Activated CD4-positive, alpha-beta T cell treated with anti-CD3 and anti-CD28 coated beads for 24 hours (primary cell): ENCODE data around the gene HOXC9.

Experiments
- DNase-seq, 2 donors: peaks; one replicate each; pipeline ENCODE4 v3.0.0-alpha.2; 2020; ENCODE audit warnings: low read depth in 2 of 2

The HOXC9 gene

DNA sequence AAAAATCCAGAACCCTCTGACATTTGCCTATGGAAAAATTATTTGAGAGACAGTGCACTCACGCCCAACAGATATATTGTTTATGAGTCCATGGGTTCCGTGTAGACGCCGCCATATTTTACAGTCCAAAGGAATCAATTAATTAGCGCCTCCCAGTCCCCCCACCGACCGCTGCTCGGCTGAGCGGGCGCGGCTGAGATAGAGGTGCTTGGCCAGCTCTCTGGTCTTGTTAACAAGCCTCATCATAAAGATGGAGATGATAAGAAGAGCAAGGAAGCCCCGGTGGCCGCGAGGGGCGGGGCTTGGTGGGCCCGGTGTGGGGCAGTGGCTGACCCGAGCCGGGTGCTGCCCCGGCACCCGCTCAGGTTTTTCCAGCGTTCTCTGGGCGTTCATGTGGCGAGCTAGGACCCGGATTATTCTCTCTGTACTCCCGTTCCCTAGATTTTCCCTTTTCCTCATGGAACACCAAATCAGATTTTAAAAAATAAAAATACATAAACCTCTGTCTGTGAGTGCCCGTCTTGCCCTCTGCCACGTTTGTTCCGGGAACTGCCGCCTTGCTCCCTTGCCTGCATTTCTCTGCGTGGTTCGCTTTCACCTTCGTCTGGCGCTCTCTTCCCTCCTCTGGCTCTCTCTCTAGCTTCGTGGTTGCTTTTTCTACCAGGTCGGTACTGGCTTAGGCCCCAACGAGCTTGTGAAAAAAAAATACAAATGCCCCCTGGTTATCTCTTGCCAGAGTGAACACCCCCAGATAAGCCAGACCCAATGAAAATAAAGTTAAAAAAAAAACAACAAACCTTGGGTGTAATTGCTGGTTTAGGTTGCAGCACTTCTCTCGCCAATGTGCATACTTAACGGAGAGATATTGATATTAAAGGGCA is 36.3 kb upstream of the HOXC9 start:
- no peak for DNase-seq

DNA sequence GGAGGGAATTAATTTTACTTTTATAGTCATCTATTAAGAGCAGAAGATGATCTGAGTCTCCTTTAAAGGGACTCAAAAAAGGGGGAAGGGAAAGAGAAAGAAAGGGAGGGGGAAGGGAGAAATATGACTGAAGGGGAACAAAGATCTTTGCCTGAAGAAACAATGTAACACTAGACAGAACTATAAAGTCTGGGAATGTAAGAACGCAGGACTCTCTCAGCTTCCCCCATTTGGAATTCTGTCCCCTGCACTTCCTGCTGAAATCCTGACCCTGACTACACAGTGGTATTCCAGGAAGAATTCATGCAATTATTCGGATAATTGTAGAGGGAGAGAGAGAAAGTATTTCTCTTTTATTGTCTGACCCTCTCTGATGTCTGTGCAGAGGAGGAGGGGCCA is 35.6 kb upstream of the HOXC9 start:
- no peak for DNase-seq

DNA sequence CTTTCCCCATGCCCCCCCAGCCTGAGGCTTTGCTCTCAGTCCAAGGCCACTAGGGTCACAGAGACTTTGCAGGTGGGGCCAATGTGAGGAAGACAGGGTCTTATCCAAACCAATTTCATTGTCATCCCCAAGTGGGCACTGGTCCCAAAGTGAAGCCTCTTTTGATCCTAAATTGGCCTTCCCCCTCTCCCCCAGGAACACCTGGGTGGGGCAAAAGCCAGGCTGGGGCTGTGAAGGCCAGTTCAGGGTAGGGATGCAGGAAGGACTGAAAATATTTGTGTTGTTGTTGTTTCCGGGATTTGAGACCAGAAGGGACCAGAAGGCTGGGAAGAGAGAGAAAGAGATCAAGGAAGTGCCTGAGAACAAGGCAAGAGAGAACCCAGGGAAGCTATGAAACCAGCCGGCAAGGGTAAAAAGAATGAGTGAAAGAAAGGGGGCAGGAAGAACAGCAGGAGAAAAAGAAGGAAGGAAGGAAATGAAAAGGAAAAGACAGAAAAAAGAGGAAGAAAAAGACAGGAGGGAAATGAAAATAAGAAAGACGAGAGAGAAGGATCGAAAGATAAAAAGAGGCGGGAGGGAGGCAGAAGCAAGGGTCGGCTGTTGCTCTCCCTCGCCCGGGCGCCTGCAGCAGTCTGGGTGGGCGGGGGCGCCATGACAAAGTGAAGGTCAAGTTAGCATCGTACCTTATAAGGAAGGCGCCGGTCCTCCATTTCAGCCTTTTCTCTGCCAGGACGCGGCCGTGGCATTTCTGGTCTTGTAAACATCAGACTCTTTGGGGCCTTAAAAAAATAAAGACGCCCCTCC is 34.5 kb upstream of the HOXC9 start:
- DNase-seq = no peak

DNA sequence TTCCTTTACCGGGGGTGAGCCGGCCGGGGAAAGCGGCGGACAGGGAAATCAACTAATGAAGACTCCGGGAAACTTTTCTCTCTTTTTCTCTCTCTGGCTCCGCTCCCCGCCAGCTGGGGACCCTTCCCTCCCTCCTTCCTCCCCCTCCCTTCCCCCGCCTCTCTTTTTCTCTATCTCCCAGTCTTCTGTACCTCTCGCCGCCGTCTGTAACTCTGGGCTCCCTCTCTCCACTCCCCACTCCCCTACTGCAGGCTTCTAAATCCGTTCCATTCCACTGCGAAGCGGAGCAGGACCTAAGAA is 33.9 kb upstream of the HOXC9 start:
- no peak for DNase-seq

DNA sequence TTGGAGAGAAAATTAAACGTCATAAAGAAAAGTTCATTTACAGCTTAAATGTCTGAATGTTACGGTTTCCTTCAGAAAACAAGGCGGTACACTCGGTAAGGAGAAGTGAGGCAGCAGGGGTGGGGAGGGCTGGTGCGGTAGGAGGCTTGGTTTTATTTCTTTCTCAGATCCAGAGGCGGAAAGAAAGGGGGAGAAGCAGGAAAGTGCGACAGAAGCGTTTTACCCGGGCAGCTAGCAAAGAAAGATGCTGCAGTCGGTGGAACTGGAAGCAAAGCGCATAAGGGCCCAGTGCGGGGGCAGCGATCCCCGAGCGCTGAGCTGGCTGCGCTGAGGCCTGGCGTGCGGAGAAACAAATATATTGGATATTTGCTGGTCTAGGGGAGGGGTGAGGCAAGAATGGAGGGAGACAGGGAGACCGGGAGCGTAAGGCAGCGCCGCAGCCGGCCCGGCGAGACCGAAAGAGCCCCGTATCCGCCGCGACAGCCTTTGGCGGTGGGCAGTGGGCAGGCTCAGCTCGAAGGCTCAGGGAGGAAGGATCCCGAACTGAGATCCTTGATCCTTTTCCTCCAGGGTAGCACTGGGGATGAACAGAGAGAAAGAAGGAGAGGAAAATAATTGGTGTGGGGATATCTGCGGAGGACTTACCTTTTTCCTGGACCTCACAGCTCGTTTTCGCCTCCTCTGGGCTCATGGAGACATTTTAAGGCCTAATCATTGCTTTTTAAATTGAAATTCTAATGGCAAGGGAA is 33.4 kb upstream of the HOXC9 start:
- no peak for DNase-seq

DNA sequence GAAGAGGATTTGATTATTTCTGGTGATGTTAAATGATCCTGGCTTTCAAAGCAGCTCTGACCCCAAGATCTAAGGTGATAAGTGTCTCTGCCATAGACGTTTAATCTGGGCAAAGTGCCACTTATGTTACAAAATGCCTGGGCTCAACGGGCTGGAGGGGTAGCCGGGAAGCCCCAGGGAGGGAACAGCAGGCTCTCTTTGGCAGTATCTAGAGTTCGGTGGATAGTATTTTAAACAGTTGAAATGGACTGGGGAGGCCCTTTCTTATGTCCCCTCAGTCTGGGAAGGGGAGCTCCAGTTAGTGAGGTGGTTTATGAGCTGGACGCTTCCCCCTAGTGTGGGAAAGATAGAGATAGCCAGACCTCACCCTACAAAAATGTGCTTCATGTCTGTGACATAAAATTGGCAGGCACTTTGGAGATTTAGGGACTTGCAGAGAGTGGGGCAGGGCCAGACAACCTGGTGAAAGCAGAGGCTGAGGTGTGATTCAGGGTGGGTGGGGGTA is 32.5 kb upstream of the HOXC9 start:
- no peak for DNase-seq

DNA sequence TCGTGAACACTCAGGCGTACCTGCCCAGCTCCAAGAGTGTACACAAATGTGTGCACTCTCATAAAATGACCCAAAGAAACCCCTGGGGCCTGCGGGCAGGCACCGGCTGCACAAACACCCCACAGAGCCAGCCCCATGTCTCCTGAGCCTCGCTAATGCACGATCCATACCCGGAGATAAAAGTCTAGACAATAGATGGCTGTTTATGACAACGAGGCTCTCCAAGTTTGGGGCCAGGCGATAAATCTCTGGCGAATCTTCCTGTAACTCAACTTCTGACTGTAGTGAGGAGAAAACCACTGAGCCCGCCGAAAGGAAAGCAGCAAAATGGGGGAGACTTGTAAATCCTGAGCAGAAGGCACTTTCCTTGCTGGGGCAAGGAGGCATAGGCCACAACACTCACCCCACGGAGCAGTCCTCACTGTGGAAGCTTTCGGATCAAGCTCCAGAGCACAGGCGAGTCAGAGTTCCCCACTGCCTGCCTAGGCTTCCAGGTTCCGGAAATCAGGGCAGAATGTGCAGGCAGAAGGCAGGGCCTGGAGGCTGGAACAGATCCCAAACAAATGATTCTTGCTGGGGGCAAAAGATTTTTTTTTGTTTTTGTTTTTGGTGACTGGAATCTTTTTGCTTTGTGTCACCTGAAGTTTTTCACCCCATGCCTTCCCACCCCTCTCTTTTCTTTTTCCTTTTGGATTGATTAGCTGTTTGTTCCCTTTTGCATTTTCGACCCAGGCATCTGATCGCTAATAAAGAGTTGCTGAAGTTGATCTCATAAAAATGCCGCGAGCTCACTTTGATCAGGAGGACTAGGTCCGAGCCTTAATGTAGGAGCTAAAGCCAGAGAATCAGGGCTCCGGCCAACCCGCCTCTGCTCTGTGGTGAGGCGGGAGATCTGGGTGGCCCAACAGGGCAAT is 31.5 kb upstream of the HOXC9 start:
- DNase-seq = no peak

DNA sequence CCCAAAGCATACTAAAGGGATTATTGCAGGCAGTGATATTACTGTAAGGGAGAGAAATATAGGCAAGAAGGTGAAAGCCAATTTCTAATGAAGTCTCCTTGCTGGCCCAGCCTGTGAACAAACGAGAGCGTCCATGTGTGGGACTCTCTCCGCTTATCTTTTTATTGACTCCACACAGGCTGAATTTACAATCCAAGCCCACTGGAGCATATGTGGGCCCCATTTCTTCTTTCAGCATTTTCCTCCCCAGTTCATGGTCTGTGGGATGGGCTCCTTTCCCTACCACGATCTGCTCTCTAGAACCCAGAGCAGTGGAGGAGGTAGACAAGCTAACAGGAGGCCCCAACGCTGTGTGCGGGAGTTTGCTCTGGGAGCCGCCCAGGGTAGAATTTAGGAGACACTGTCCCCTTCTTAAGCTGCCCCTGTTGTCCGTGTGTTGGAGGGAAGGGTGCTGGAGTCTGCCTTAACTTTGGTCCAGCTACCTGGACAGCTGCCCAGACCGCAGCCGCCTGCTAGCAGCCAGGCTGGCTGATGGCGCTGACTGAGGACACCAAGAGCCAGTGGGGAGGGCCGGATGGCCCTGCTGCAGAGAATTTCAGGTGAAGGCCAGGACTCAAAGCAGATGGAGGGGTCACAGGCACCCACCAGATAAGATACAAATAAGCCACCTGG is 30.2 kb upstream of the HOXC9 start:
- no peak for DNase-seq

DNA sequence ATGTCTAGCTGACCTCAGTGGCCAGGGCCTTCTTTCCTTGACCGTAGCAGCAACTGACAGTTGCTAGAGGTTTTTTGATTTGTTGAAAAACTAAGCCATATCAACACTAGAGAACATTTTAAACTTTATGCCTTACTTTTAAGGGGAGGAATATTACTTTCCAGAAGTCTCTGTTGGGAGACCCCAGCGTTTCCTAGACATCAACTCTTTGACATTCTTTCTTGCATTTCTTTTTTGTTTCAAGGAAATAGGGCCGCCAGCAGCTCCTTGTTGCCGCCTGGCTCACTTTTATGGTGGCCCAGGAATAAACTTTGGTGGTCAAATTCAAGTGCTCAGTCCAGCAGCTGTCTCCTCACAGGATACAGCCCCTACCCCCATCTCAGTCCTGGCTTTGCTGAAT is 29.5 kb upstream of the HOXC9 start:
- no peak for DNase-seq

DNA sequence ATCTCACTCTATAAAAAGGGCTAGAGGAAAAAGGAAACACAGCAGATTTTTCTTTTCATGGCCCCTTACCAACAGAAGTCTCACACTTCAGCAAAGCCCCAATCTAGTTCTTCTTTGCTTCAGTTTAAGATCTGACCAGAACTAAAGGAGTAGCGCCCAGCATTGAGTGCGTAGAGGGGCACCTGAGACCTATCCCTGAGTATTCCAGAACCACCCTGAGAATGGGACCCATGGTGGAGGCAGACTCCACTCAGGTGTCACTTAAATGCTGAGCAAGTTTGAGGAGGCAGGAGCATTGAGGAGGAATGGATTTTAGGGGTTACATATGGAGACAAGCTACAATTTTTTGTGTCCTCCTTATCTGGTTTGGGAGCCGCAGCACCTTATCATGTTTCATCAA is 28.8 kb upstream of the HOXC9 start:
- no peak for DNase-seq

DNA sequence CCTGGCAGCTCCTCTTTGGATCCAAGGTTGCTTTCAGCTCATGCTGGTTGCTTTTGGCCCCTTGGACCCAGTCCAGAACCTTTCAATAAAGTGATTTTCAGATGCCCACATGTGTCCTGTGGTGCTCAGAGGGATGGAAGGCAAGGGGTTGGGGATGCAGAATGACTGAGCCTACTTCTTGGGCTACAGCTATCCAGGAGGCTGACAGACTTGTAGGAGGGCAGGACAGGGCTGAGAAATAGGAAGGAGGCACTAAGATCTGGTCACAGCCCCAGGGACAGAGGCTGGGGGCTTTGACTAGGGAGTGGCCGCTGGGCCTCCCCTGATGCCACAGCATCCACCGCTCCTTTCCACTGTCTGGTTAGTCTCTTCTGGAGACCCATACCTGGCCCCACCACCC is 28.3 kb upstream of the HOXC9 start:
- DNase-seq = no peak

DNA sequence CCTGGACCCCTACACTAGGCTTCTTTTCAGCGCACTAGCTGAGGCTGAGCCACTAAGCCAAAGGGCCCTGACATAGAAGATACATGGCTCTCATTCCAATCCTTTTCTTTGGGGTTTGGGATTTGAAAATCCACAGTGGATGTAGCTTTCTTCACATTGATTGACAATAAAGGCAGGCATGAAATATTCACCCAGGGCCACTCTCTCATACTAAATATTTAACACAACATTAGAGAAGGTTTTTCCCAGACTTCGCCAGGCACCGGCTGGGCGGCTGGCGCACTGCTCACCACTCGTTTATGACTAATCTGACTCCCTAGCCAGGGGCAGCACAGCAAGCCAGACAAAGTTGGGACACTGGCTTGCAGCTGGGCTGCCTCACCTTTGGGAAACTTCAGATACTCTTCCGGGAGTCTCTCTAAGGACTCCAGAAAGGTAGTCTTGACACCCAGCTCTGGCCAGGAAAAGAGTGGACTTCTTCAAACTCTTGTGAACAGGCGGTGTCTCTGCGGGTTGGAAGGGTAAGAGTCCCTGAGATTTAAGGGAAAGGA is 27.7 kb upstream of the HOXC9 start:
- no peak for DNase-seq

DNA sequence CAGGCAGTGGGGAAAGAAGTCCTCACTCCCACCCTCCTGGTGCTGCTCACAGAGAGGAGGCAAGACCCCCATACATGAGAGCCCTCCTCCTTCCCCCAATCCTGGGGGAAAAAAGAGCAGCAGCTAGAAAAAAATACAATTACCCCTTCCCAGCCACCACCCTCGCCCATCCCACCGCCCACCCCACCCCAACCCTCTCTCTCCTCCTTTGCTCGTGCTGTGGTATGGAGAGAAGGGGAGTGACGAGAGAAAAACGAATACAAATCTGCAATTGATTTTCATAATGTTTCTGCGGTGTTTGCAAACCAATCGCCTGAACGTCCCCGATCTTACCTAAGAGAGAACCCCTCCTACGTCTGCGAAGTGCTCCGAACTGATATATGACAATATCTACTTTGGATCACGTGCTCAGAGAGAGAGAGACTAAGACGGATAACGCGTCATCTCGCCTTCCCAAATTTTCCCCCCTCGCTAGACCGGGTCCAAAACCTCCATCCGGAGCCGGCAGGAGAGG is 27.2 kb upstream of the HOXC9 start, which contains the start of gene HOXC11:
Gene HOXC11, plus strand, starts transcription at position 405 of the 514 bp plus-strand sequence. CDS start 116 bp downstream, outside the sequence.
- DNase-seq = no peak

DNA sequence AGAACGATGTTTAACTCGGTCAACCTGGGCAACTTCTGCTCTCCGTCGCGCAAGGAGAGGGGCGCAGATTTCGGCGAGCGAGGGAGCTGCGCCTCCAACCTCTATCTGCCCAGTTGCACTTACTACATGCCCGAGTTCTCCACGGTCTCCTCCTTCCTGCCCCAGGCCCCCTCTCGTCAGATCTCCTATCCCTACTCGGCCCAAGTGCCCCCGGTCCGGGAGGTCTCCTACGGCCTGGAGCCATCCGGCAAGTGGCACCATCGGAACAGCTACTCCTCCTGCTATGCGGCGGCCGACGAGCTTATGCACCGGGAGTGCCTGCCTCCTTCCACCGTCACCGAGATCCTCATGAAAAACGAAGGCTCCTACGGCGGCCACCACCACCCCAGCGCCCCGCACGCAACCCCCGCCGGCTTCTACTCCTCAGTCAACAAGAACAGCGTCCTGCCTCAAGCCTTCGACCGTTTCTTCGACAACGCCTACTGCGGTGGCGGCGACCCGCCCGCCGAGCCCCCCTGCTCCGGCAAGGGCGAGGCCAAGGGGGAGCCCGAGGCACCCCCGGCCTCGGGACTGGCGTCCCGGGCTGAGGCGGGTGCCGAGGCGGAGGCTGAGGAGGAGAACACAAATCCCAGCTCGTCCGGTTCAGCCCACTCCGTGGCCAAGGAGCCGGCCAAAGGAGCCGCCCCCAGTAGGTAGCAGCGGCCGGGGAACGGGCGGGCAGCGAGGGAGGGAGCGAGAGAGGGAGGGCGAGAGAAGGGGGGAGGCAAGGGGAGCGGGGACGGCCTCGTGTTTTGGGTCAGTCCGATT is 26.5 kb upstream of the HOXC9 start:
- no peak for DNase-seq

DNA sequence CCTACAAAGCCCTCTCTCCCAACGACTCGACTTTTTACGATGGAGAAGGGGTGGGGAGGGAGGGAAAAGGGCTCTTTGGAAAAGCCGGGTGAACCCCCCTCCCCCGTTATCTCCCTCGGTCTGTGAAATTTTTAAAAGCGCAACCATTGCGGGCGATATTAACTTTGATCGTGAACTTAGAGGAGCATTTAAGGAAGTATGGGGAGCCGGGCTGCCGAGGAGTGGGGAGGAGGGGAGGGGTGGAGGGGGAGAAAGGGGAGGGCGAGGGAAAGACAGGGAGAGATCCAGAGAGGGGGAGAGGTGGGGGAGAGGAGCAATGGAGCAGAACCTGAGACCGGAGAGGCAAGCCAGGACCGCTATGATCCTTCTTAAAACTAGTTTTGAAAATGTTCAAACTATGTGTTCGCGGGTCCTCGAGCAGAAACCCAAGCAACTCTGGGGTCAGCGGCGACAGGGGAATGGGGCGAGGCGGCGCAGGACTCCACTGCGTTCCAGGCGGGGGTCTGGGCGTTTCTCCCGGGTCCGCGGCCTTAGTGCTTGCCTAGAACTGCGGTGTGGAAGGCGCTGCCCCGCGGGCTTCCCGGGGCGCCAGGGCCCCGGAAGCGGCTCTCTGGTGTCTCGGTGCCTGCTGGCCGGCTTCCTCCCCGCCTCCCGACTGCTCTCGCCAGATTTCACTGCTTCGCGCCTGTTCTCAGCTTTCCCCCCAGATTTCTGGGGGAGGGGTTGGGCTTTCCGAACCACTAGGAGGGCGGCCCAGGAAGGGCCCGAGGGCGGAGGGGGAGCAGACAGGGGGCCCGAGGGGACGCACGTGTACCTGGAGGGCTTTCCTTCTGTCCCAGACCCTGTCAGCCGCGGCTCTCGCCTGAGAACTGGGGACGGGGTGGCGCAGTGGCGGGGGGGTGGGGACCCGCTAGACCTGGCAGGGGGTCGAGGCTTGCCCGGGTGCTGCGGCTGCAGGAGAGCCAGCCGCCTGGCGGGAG is 25.6 kb upstream of the HOXC9 start, which contains the start of gene HOTAIR:
Gene HOTAIR, minus strand, starts transcription at position 871 of the 980 bp plus-strand sequence.
- DNase-seq = no peak

DNA sequence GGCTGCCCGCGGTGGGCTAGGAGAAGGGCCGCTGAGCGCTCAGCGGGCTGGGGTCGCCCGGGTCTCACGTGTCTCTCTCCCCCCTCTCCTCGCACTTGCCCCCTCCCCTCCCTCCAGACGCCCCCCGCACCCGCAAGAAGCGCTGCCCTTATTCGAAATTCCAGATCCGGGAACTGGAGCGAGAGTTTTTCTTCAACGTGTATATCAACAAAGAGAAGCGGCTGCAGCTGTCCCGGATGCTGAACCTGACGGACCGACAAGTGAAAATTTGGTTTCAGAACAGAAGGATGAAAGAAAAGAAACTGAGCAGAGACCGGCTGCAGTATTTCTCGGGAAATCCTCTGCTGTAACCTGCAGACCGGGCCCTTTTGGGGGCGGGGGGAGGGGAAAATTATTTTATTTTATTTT is 24.9 kb upstream of the HOXC9 start:
- DNase-seq = no peak

DNA sequence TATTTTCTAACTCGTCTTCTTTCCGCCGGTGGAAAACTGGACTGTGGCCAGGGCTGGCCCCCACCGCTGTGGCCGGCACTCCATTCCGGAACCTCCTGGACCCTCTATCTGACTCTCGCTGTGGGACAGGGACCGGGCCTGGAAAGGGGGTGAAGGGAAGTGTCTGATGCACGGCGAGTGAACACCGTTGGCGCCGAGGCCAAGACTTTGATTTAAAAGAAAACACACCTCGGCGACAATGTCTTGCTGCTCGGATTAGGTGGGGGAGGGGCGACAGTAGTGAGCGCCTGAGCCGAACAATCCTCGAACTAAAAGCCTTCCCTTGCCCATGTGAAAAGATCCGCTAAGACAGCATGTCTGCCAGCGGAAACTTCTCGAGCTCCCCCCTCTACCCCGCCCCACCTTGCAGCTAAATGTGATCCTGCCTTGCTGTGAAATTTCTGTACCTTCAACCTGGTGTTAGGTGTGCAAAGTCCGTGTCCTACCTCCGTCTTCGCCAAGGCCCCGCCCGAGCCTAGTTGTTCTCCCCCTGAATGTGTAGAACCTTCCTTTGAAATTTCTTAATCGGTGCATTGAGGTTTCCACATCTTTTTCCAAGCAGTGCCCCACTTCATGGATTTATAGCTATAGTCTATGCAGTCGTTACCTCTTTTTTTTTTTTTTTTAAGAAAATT is 24.3 kb upstream of the HOXC9 start:
- DNase-seq = no peak
